ENCODE results near the gene MOV10L1. TPM values are rescaled to one million over a fixed set of nuclear protein-coding genes. Genes with fewer than 3 reads are reported as not detected.

Gene MOV10L1
- total RNA-seq, 1 donor from 2014 or later = 0.56 TPM

DNA sequence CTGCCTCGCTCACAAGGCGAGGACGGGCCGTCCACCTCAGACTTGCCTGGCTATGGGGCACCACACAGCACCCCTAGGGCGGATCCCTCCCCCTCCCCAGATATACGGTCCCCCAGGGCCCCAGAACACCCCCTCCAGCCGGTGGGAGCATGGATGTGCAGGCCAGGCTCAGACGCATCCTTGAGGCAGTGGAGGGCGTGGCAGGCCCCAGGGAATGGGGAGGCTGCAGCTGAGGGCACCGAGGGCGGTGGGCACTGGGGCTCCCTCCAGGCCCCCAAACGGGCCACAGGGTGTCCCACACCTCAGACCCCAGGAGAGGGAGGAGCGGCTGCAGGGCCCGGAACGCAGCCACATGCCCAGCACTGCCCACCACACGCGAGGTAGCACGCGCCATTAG, 43.8 kb upstream of the MOV10L1 start:
- Histone ChIP-seq H3K4me1 (no peaks in the 10 kb centered on the region), H3K4me3 (no peak overlapping the region), H3K27ac (no peak overlapping the region), H3K27me3 (ENCODE audit: low read depth) (peaks cover 20% of the 10 kb centered on the region), H3K36me3 (no peaks in the 10 kb centered on the region), H3K9me3 (no peaks in the 10 kb centered on the region)
- TF ChIP-seq, protein P1, sequence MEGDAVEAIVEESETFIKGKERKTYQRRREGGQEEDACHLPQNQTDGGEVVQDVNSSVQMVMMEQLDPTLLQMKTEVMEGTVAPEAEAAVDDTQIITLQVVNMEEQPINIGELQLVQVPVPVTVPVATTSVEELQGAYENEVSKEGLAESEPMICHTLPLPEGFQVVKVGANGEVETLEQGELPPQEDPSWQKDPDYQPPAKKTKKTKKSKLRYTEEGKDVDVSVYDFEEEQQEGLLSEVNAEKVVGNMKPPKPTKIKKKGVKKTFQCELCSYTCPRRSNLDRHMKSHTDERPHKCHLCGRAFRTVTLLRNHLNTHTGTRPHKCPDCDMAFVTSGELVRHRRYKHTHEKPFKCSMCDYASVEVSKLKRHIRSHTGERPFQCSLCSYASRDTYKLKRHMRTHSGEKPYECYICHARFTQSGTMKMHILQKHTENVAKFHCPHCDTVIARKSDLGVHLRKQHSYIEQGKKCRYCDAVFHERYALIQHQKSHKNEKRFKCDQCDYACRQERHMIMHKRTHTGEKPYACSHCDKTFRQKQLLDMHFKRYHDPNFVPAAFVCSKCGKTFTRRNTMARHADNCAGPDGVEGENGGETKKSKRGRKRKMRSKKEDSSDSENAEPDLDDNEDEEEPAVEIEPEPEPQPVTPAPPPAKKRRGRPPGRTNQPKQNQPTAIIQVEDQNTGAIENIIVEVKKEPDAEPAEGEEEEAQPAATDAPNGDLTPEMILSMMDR (IDR thresholded peaks at IDR 0.05) = no peak
- DNase-seq (no peak), ATAC-seq (peak in 1 of 2 donors; percentile 4)
- intact Hi-C loops (cut with DNase I) = no loop called here

DNA sequence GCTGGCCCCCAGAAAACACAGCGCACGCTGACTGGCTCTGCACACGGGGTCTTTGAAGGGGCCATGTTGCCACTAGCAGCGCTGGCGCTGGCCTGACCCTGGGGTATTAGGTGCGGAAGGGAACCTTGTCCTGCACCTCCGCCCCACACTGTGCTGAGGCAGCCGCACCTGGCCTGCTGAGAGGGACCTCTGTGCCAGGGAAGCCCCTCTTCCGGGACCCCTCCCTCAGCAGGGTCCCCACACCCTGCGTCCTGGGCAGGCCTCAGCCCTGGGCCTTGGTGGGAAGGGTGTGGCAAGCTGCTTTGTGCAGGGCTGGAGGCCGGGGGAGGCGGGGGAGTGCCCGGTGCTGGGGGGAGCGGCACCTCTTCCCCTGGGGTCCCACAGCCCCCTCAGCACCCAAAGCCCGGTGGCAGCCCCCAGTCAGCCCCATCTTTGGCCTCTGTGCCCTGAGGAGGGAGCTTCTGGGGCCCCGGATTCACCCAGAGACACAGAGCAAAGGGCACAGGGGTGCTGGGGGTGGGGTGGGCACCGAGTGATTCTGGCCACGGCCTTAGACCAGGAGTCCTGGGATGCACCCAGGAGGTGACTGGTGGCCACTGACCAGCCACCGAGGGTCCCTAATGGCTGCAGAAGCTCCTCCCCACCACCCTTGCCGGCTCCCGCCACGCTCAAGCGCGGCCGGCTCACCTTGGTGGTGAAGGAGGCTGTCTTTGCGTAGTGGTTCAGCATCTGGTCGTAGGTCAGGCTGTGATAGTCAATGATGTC, 43.1 kb upstream of the MOV10L1 start:
- TF ChIP-seq, protein P1 (IDR thresholded peaks at IDR 0.05) = no peak
- no peaks in the 10 kb centered on the region for H3K9me3 ChIP-seq
- ATAC-seq (peak in 1 of 2 donors; percentile 32), DNase-seq (no peak)
- peaks cover 18% of the 10 kb centered on the region for H3K27me3 ChIP-seq (ENCODE audit: low read depth)
- no peak overlapping the region for H3K4me3 ChIP-seq
- no peak overlapping the region for H3K27ac ChIP-seq
- intact Hi-C loops (cut with DNase I) = no loop called here
- no peaks in the 10 kb centered on the region for H3K4me1 ChIP-seq
- H3K36me3 ChIP-seq = no peaks in the 10 kb centered on the region

- H3K27me3 ChIP-seq (ENCODE audit: low read depth) = peaks cover 14% of the 10 kb centered on the region
- no peak overlapping the region for H3K4me3 ChIP-seq
- ATAC-seq = no peak
- H3K36me3 ChIP-seq = no peaks in the 10 kb centered on the region
- no peak for DNase-seq
- H3K4me1 ChIP-seq = no peaks in the 10 kb centered on the region
- no peak overlapping the region for H3K27ac ChIP-seq
- TF ChIP-seq, protein P1 (IDR thresholded peaks at IDR 0.05) = no peak
- intact Hi-C loops (cut with DNase I) = no loop called here
- H3K9me3 ChIP-seq = no peaks in the 10 kb centered on the region
These were observed 42.5 kb upstream of the MOV10L1 start for GRCh38 chr22:50047346-50047745.

GRCh38 chr22:50048061-50048765, 41.6 kb upstream of the MOV10L1 start:
- Histone ChIP-seq H3K4me1 (no peaks in the 10 kb centered on the region), H3K27me3 (ENCODE audit: low read depth) (peaks cover 14% of the 10 kb centered on the region), H3K27ac (no peak overlapping the region), H3K4me3 (no peak overlapping the region), H3K36me3 (no peaks in the 10 kb centered on the region), H3K9me3 (peaks cover 3% of the 10 kb centered on the region)
- TF ChIP-seq, protein P1 (IDR thresholded peaks at IDR 0.05) = no peak
- DNase-seq (no peak), ATAC-seq (no peak)
- intact Hi-C loops (cut with DNase I) = no loop called here

DNA sequence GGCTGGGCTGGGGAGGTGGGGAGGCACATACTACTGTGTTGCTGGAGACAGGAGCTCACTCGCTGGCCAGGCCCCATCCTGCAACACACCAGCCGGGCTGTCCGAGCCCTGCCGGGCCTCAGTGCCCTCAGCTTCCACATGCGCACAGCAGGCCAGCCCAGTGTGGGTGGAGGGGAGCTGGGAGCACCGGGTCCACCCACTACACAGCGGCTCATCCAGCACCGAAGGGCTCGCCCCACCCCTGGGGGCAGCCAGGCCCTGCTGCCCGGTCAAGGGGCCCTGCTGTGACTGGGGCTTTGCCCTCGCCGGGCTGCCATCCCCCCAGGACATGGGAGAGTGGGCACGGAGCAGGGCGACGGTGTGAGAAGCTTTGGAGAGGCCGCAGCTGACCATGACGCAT, 41.0 kb upstream of the MOV10L1 start:
- Histone ChIP-seq H3K27ac (no peak overlapping the region), H3K4me1 (no peaks in the 10 kb centered on the region), H3K4me3 (no peak overlapping the region), H3K9me3 (peaks cover 9% of the 10 kb centered on the region), H3K36me3 (no peaks in the 10 kb centered on the region), H3K27me3 (ENCODE audit: low read depth) (peaks cover 14% of the 10 kb centered on the region)
- no peak for DNase-seq
- TF ChIP-seq, protein P1 (IDR thresholded peaks at IDR 0.05) = no peak
- peak in 1 of 2 donors; percentile 6 for ATAC-seq
- intact Hi-C loops (cut with DNase I) = no loop called here

Data from lower lobe of right lung (tissue), 2 donors.